Testis (tissue), 2 donors: ENCODE measurements around the gene DENND1A.

Experiments
- POLR2A ChIP-seq: fragments of 450-650 bp; IDR thresholded peaks from one replicate; pipeline ENCODE4 v1.6.1; 2017; ENCODE audit warnings: antibody characterized with exemption, mild to moderate bottlenecking, moderate library complexity
- TF ChIP-seq, protein P1 (sequence below), 3 experiments: fragments of 450-650 bp in 2 of 3; fragments of 200-600 bp in 1 of 3; sonication (generic) in 1 of 3; IDR thresholded peaks; one replicate each; pipeline ENCODE4 v1.5.1; 2016 to 2019; ENCODE audit warnings: antibody characterized with exemption in 3 of 3, mild to moderate bottlenecking in 2 of 3, moderate library complexity in 1 of 3

DNA sequence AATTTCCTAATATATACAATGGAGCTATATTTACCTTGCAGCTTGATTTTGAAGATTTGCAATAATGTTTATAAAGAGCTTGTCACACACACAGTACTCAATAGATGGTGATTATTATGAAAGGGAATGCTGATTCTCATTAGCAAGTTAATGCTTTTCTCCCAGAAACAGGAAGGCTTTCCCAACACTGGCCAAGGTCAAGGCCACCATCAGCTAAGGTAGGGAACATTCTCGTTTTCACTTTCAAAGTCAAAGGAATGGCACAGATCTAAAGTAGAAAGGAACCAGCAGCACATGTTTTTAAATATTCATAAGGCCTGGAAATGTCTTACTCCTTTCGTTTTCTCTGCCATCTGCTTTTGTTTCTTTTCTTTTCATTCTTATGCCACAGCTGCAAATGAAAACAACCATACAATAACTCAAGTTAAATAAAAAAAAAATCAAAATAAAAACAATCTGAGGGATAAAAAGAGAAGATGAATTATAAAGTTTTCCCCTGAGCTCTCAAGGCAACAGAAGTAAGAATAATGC lies 307.1 kb downstream of the DENND1A start:
- TF ChIP-seq, protein P1, sequence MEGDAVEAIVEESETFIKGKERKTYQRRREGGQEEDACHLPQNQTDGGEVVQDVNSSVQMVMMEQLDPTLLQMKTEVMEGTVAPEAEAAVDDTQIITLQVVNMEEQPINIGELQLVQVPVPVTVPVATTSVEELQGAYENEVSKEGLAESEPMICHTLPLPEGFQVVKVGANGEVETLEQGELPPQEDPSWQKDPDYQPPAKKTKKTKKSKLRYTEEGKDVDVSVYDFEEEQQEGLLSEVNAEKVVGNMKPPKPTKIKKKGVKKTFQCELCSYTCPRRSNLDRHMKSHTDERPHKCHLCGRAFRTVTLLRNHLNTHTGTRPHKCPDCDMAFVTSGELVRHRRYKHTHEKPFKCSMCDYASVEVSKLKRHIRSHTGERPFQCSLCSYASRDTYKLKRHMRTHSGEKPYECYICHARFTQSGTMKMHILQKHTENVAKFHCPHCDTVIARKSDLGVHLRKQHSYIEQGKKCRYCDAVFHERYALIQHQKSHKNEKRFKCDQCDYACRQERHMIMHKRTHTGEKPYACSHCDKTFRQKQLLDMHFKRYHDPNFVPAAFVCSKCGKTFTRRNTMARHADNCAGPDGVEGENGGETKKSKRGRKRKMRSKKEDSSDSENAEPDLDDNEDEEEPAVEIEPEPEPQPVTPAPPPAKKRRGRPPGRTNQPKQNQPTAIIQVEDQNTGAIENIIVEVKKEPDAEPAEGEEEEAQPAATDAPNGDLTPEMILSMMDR (IDR thresholded peaks at IDR 0.05) = no peak
- TF ChIP-seq POLR2A = no peak
